Measurements from ENCODE around the gene TNNT2.

DNA sequence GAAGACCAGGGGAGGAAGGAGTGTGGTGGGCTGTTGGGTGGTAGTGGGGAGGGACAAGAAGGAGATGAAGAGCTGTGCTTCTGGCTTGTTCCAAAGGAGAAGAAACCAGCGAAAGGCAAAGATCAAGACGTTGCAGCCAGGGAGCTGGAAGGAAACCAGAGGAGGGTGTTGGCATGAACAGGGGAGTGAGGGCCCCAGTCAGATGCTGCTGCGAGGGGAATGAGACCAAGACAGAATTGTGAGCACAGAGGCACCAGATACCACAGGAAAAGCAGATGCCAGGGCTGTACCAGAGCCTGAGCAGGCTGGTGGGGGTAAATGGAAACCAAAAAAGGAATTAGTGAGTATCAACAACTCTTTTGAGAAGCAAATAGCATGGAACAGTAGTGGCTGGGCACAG is 15.6 kb upstream of the TNNT2 start:
- no peak for TF ChIP-seq CTCF (IDR thresholded peaks at IDR 0.05)
- no peak for TF ChIP-seq POLR2A (IDR thresholded peaks at IDR 0.05)
